HAP-1 (cell line): ENCODE measurements around the gene SEMA4D.
"Not testable (repeated sequence)": the region's sequence is repeated elsewhere in the genome, so short reads cannot be mapped to it uniquely, and the experiment has no call there.

Source experiments
- DNase-seq, 2 experiments: peaks; one replicate each; pipeline ENCODE4 v3.0.0-alpha.2; 2016 to 2020; ENCODE audit warnings: low spot score in 2 of 2
- H3K27me3 ChIP-seq: fragments of 250-450 bp; sonication (Bioruptor Pico); 2 replicates; pipeline ENCODE4 v1.5.1; 2020; ENCODE audit warnings: low read depth, mild to moderate bottlenecking, moderate library complexity
- H3K36me3 ChIP-seq: fragments of 250-450 bp; sonication (Bioruptor Pico); replicated peaks from 2 replicates; pipeline ENCODE4 v1.5.1; 2020; ENCODE audit warnings: mild to moderate bottlenecking
- H3K4me1 ChIP-seq: fragments of 250-450 bp; sonication (Bioruptor Pico); 2 replicates; pipeline ENCODE4 v1.5.1; 2020; ENCODE audit warnings: mild to moderate bottlenecking
- H3K4me3 ChIP-seq: fragments of 250-450 bp; sonication (Bioruptor Pico); 2 replicates; pipeline ENCODE4 v1.5.1; 2020; ENCODE audit warnings: mild to moderate bottlenecking, moderate library complexity
- H3K9me3 ChIP-seq: fragments of 250-450 bp; sonication (Bioruptor Pico); 2 replicates; pipeline ENCODE4 v1.5.1; 2020; ENCODE audit warnings: mild to moderate bottlenecking, moderate library complexity
- in situ Hi-C: fragments of 300-500 bp; cut with MboI; formaldehyde crosslinking; loops from 3 replicates; pipeline ENCODE4 v1.14.3; 2020; ENCODE audit warnings: low sequenced_read_pairs, inconsistent platforms, mixed read lengths

SEMA4D gene

DNA sequence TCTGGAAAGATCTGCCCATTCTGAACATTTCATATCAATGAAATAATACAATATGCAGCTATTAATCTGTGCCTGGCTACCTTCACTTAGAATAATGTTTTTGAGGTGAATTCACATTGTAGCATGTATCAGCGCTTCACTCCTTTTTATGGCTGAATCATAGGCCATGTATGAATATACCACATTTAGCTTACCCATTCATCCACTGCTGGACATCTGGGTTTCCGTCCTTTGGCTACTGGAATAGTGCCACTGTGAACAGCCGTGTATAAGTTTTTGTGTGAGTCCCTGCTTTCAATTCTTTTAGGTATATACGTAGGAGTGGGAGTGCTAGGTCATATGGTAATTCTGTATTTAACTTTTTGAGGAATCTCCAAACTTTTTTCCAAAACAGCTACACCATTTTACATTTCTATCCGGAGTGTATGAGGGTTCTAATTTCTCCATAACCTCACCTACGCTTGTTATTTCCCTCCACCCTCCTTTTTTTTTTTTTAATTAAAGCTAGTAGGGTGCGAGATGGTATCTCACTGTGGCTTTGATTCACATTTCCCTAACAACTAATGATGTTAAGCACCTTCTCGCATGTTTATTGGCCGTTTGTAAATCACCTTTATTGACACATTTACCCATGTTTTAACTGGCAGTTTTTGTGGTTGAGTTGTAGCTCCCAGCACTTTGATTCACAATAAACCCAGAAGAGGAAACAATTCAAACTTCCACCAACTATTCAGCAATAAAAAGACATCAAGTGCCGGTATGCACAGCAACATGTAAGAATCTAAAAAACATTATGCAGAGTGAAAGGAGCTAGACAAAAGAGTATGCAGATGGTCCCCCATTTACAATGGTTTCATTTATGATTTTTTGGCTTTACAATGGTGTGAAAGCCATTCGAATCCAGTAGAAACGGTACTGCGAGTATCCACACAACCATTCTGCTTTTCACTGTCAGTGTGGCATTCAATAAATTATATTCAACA lies 8.1 kb downstream of the SEMA4D start:
- Histone ChIP-seq H3K9me3 (0 out of 2 replicates have a peak, but pooled peaks cover 3% of the 10 kb centered on the region), H3K36me3 (no peaks in the 10 kb centered on the region), H3K27me3 (no peaks in the 10 kb centered on the region), H3K4me1 (peaks cover 11% of the 10 kb centered on the region), H3K4me3 (no peak overlapping the region)
- in situ Hi-C loops, result no loop called here
- DNase-seq, result peak; percentile 35 to 92

DNA sequence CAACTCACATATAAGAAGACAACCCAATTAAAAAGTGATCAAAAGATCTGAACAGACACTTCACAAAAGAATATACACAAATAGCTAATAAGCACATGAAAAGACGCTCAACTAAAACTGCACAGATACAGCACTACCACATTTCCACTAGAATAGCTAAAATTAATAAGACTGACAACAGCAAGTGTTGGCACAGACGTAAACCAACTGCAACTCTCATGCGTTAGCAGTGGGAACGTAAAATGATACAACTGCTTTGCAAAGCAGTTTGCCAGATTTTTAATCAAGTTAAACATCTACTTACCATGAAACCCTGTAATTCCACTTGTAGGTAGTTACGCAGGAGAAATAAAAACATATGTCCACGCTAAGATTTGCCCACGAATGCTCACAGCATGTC lies 9.0 kb downstream of the SEMA4D start:
- 0 out of 2 replicates have a peak, but pooled peaks cover 3% of the 10 kb centered on the region for H3K9me3 ChIP-seq

GRCh38 chr9:89488131-89488530 lies 9.8 kb downstream of the SEMA4D start:
- Histone ChIP-seq H3K27me3 (no peaks in the 10 kb centered on the region), H3K9me3 (0 out of 2 replicates have a peak, but pooled peaks cover 3% of the 10 kb centered on the region), H3K36me3 (no peaks in the 10 kb centered on the region), H3K4me1 (peaks cover 11% of the 10 kb centered on the region), H3K4me3 (no peak overlapping the region)
- in situ Hi-C loops, result no loop called here
- DNase-seq, result no peak

More for the DNA sequence above, 9.0 kb downstream of the SEMA4D start:
- Histone ChIP-seq H3K27me3 (no peaks in the 10 kb centered on the region), H3K36me3 (no peaks in the 10 kb centered on the region), H3K4me1 (peaks cover 11% of the 10 kb centered on the region), H3K4me3 (no peak overlapping the region)
- in situ Hi-C loops, result no loop called here
- peak in 1 of 2 experiments; percentile 6 for DNase-seq

GRCh38 chr9:89486681-89487080 lies 11.2 kb downstream of the SEMA4D start:
- Histone ChIP-seq H3K4me3 (no peak overlapping the region), H3K27me3 (no peaks in the 10 kb centered on the region), H3K36me3 (no peaks in the 10 kb centered on the region), H3K4me1 (peaks cover 11% of the 10 kb centered on the region), H3K9me3 (0 out of 2 replicates have a peak, but pooled peaks cover 3% of the 10 kb centered on the region)
- no peak for DNase-seq
- in situ Hi-C loops, result no loop called here

GRCh38 chr9:89484475-89485404 lies 13.2 kb downstream of the SEMA4D start:
- H3K4me3 ChIP-seq, result no peak overlapping the region

GRCh38 chr9:89483592-89484474 lies 14.1 kb downstream of the SEMA4D start:
- no peak for DNase-seq
- Histone ChIP-seq H3K4me3 (no peak overlapping the region), H3K27me3 (no peaks in the 10 kb centered on the region), H3K36me3 (no peaks in the 10 kb centered on the region), H3K9me3 (0 out of 2 replicates have a peak, but pooled peaks cover 3% of the 10 kb centered on the region), H3K4me1 (no peaks in the 10 kb centered on the region)
- in situ Hi-C loops, result no loop called here

More at GRCh38 chr9:89484475-89485404, 13.2 kb downstream of the SEMA4D start:
- in situ Hi-C loops, result no loop called here
- Histone ChIP-seq H3K27me3 (no peaks in the 10 kb centered on the region), H3K4me1 (peaks cover 3% of the 10 kb centered on the region), H3K36me3 (no peaks in the 10 kb centered on the region), H3K9me3 (0 out of 2 replicates have a peak, but pooled peaks cover 3% of the 10 kb centered on the region)
- DNase-seq, result no peak

- no peak for DNase-seq
- no peaks in the 10 kb centered on the region for H3K27me3 ChIP-seq
- H3K9me3 ChIP-seq, result 0 out of 2 replicates have a peak, but pooled peaks cover 3% of the 10 kb centered on the region
- in situ Hi-C loops, result no loop called here
- no peaks in the 10 kb centered on the region for H3K36me3 ChIP-seq
- H3K4me1 ChIP-seq, result no peaks in the 10 kb centered on the region
- no peak overlapping the region for H3K4me3 ChIP-seq
These were observed 15.0 kb downstream of the SEMA4D start for GRCh38 chr9:89482901-89483361.

DNA sequence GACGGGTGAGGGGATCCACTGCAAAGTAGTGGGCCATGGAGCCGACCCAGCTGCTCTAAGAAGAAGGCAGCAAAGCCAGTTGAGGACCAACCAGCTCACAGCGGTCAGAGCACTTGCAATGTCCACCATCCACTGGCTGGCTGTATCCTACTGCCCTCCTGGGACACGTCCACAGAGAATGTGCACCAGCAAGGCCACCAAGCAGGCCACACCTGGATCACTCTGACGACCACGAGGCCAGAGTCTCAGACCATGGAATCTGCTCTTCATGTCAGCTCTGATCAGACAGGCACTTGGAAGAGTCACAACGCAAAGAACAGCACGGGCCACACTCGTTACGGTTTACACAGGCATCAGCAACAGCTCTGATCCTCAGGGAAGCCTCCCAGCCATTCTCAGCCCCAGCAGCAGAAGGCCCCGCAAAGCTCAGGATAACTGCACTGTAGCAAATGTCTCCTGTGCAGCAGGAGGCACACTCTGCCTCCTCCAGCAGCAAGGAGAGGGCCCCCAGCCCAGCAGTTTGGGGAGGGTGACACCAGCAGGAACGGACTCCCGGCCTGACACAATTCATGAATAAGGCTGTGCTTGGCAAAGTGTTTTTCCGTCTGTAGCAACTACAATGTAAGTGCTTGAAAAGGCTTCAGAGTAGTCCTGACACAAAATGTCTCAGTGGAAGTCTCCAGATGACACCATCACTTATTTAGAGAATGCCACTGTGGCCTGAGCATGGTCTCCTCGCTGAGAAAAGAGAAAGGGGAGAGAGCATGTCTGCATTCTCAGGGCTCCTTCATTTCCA lies 15.7 kb downstream of the SEMA4D start:
- Histone ChIP-seq H3K4me1 (no peaks in the 10 kb centered on the region), H3K4me3 (no peak overlapping the region), H3K9me3 (0 out of 2 replicates have a peak, but pooled peaks cover 3% of the 10 kb centered on the region), H3K36me3 (no peaks in the 10 kb centered on the region), H3K27me3 (no peaks in the 10 kb centered on the region)
- in situ Hi-C loops, result no loop called here
- DNase-seq, result no peak

DNA sequence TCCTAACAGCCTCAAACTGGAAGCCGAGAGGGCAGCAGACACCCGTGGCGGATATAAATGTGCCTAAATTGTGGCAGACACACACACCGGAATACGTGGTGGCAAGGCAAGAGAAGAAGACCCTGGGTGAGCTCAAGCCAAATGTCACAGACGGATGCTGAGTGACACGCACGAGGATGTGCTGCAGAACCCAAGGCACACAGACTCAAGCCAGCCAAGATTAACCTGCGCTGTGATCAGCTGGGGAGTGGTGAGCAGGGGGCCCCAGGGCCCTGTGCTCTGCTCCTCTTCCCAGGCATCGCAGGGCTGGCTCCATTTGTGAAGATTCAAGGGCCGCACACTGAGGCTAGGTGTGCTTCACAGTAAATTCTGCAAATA lies 16.4 kb downstream of the SEMA4D start:
- Histone ChIP-seq H3K9me3 (no peaks in the 10 kb centered on the region), H3K4me1 (no peaks in the 10 kb centered on the region), H3K27me3 (no peaks in the 10 kb centered on the region), H3K36me3 (no peaks in the 10 kb centered on the region), H3K4me3 (no peak overlapping the region)
- no peak for DNase-seq
- in situ Hi-C loops, result no loop called here

- Histone ChIP-seq H3K9me3 (no peaks in the 10 kb centered on the region), H3K27me3 (no peaks in the 10 kb centered on the region), H3K4me1 (no peaks in the 10 kb centered on the region), H3K36me3 (no peaks in the 10 kb centered on the region), H3K4me3 (no peak overlapping the region)
- no peak for DNase-seq
- in situ Hi-C loops, result no loop called here
These were observed 16.9 kb downstream of the SEMA4D start for GRCh38 chr9:89480825-89481537.

DNA sequence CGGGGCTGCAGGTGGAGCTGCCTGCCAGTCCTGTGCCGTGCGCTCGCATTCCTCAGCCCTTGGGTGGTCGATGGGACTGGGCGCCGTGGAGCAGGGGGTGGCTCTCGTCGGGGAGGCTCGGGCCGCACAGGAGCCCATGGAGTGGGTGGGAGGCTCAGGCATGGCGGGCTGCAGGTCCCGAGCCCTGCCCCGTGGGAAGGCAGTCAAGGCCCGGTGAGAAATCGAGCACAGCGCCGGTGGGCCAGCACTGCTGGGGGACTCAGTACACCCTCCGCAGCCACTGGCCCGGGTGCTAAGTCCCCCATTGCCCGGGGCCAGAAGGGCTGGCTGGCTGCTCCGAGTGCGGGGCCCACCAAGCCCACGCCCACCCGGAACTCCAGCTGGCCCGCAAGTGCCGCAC lies 17.5 kb downstream of the SEMA4D start:
- H3K27me3 ChIP-seq, in situ Hi-C loops, H3K4me3 ChIP-seq, DNase-seq, H3K36me3 ChIP-seq, H3K9me3 ChIP-seq, H3K4me1 ChIP-seq: not testable (repeated sequence)

GRCh38 chr9:89479669-89480011 lies 18.3 kb downstream of the SEMA4D start:
- H3K4me1 ChIP-seq, H3K9me3 ChIP-seq, H3K27me3 ChIP-seq, H3K36me3 ChIP-seq, H3K4me3 ChIP-seq, DNase-seq, in situ Hi-C loops: not testable (repeated sequence)
